Sigmoid colon (tissue), 7 donors: ENCODE measurements around the gene C14orf119. TPM values are rescaled to one million over a fixed set of nuclear protein-coding genes. Genes with fewer than 3 reads are reported as not detected.

Experiments used
- DNase-seq: peaks from one replicate; pipeline ENCODE4 v3.0.0-alpha.2; 2019
- H3K27ac ChIP-seq, 4 donors: fragments of 200-600 bp; sonication (generic); one replicate each; pipeline ENCODE4 v1.5.1; 2016 to 2019; ENCODE audit warnings: mild to moderate bottlenecking in 1 of 4
- H3K27me3 ChIP-seq, 3 donors: fragments of 200-600 bp; sonication (generic); one replicate each; pipeline ENCODE4 v1.5.1; 2019; ENCODE audit warnings: mild to moderate bottlenecking in 1 of 3
- H3K36me3 ChIP-seq, 4 donors: fragments of 200-600 bp; sonication (generic); one replicate each; pipeline ENCODE4 v1.5.1; 2016 to 2019
- H3K4me1 ChIP-seq, 4 donors: fragments of 200-600 bp; sonication (generic); one replicate each; pipeline ENCODE4 v1.5.1; 2017 to 2019
- H3K4me3 ChIP-seq, 4 donors: fragments of 200-600 bp; sonication (generic); one replicate each; pipeline ENCODE4 v1.5.1; 2017 to 2019; ENCODE audit warnings: mild to moderate bottlenecking in 2 of 4, moderate library complexity in 1 of 4
- H3K9me3 ChIP-seq, 4 donors: fragments of 200-600 bp in 3 of 4; sonication (generic) in 3 of 4; one replicate each; pipeline versions ENCODE4 v1.5.1 to v1.6.1; 2013 to 2019
- EP300 ChIP-seq, 4 donors: sonication (generic); formaldehyde crosslinking; IDR thresholded peaks; one replicate each; pipeline ENCODE4 v1.6.1; 2017; ENCODE audit warnings: antibody characterized with exemption in 4 of 4
- POLR2A ChIP-seq, 2 donors: fragments of 450-650 bp; IDR thresholded peaks; one replicate each; pipeline ENCODE4 v1.6.1; 2016; ENCODE audit warnings: antibody characterized with exemption in 2 of 2, mild to moderate bottlenecking in 2 of 2, moderate library complexity in 2 of 2
- POLR2AphosphoS5 ChIP-seq, 4 donors: sonication (generic); formaldehyde crosslinking; IDR thresholded peaks; one replicate each; pipeline ENCODE4 v1.6.1; 2017; ENCODE audit warnings: antibody characterized with exemption in 4 of 4
- WGBS, 2 donors: extraction: QIAGEN DNeasy Blood & Tissue Kit; methylation state at CpG; one replicate each; pipeline ENCODE4 v1.1.7; 2013; 5-methylcytosine and 5-hydroxymethylcytosine counted together
- intact Hi-C: fragments of 100-400 bp; cut with DNase I; formaldehyde crosslinking; loops from one replicate; pipeline ENCODE4 v1.15.1; 2023
- polyA plus RNA-seq, 3 donors: library from polyadenylated mRNA; stranded (reverse); fragments of 200-250 nt; gene quantifications; one replicate each; pipeline ENCODE4 v1.2.3, GENCODE V29; 2013
- total RNA-seq, 4 donors: library from RNA; depleted of rRNA; stranded (reverse); fragments of >200 nt; gene quantifications; one replicate each; pipeline ENCODE4 v1.1.0, GENCODE V29; 2016
- TF ChIP-seq, protein P1 (sequence below), 4 experiments: fragments of 450-650 bp in 3 of 4; fragments of 200-600 bp in 1 of 4; IDR thresholded peaks; one replicate each; pipeline ENCODE4 v1.5.1; 2016 to 2019; ENCODE audit warnings: antibody characterized with exemption in 4 of 4, mild to moderate bottlenecking in 3 of 4, moderate library complexity in 2 of 4
- donor health status: healthy with polysubstance abuse.
- donor health status: Bipolar disorder and iron deficiency.
- donor health status: healthy.

The C14orf119 gene
- total and polyA plus RNA-seq, 7 donors, result 22.4 to 94.3 (median 38.9) TPM

- no peak overlapping the region for H3K27ac ChIP-seq
- no peaks in the 10 kb centered on the region for H3K9me3 ChIP-seq
- H3K36me3 ChIP-seq, result no peaks in the 10 kb centered on the region
- no peaks in the 10 kb centered on the region for H3K27me3 ChIP-seq
- no peak overlapping the region for H3K4me3 ChIP-seq
- peaks cover 0 to 13% (median 11%) of the 10 kb centered on the region in 4 donors for H3K4me1 ChIP-seq
- DNase-seq, result no peak
- 82 to 89% methylated on average over 5 of the region's 5 CpGs for WGBS, 2 donors
- TF ChIP-seq POLR2A (IDR thresholded peaks at IDR 0.05) (no peak), POLR2AphosphoS5 (IDR thresholded peaks at IDR 0.05) (no peak), EP300 (IDR thresholded peaks at IDR 0.05) (no peak)
- TF ChIP-seq, protein P1, sequence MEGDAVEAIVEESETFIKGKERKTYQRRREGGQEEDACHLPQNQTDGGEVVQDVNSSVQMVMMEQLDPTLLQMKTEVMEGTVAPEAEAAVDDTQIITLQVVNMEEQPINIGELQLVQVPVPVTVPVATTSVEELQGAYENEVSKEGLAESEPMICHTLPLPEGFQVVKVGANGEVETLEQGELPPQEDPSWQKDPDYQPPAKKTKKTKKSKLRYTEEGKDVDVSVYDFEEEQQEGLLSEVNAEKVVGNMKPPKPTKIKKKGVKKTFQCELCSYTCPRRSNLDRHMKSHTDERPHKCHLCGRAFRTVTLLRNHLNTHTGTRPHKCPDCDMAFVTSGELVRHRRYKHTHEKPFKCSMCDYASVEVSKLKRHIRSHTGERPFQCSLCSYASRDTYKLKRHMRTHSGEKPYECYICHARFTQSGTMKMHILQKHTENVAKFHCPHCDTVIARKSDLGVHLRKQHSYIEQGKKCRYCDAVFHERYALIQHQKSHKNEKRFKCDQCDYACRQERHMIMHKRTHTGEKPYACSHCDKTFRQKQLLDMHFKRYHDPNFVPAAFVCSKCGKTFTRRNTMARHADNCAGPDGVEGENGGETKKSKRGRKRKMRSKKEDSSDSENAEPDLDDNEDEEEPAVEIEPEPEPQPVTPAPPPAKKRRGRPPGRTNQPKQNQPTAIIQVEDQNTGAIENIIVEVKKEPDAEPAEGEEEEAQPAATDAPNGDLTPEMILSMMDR (IDR thresholded peaks at IDR 0.05), result no peak
- intact Hi-C loops, result no loop called here
Measured at GRCh38 chr14:23051141-23052057, 43.9 kb upstream of the C14orf119 start.

- no peaks in the 10 kb centered on the region for H3K27me3 ChIP-seq
- DNase-seq, result no peak
- no peaks in the 10 kb centered on the region for H3K9me3 ChIP-seq
- H3K4me3 ChIP-seq, result no peak overlapping the region
- H3K36me3 ChIP-seq, result no peaks in the 10 kb centered on the region
- H3K27ac ChIP-seq, result no peak overlapping the region
- intact Hi-C loops, result no loop called here
- TF ChIP-seq POLR2A (IDR thresholded peaks at IDR 0.05) (no peak), POLR2AphosphoS5 (IDR thresholded peaks at IDR 0.05) (no peak), EP300 (IDR thresholded peaks at IDR 0.05) (no peak)
- TF ChIP-seq, protein P1 (IDR thresholded peaks at IDR 0.05), result no peak
- H3K4me1 ChIP-seq, result peaks cover 0 to 21% (median 19%) of the 10 kb centered on the region in 4 donors
- 82 to 84% methylated on average over 14 of the region's 14 CpGs for WGBS, 2 donors
Measured at GRCh38 chr14:23052182-23052623, 43.1 kb upstream of the C14orf119 start.

DNA sequence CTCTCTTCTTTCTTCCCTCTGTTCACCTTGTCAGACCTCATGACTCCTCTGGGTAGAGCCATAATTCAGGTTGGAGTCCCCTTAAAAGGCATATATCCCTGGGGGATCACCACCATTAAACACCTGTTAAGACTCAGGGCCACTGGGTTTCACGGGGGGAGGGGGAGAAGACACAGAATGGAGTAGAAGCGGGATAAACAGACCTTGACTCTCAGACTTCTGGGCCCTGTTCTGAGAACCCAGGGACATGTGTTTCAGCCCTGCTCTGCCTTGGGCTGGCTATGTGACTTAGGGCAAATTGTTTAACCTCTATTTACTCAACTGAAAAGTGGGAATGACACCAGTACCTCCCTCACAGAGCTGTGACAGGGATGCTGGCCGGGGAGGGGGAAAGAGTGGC, 42.6 kb upstream of the C14orf119 start:
- intact Hi-C loops, result no loop called here
- 84 to 90% methylated on average over 3 of the region's 3 CpGs for WGBS, 2 donors
- no peak for DNase-seq

GRCh38 chr14:23053426-23053825, 41.9 kb upstream of the C14orf119 start:
- no peak for TF ChIP-seq EP300 (IDR thresholded peaks at IDR 0.05)
- TF ChIP-seq POLR2A (IDR thresholded peaks at IDR 0.05), result no peak
- TF ChIP-seq, protein P1 (IDR thresholded peaks at IDR 0.05), result no peak
- TF ChIP-seq POLR2AphosphoS5 (IDR thresholded peaks at IDR 0.05), result no peak
- no peak for DNase-seq
- no peak overlapping the region for H3K27ac ChIP-seq
- H3K27me3 ChIP-seq, result no peaks in the 10 kb centered on the region
- WGBS, 2 donors, result 96 to 97% methylated on average over 10 of the region's 10 CpGs
- no peaks in the 10 kb centered on the region for H3K9me3 ChIP-seq
- intact Hi-C loops, result no loop called here
- peaks cover 0 to 27% (median 20%) of the 10 kb centered on the region in 4 donors for H3K4me1 ChIP-seq
- no peak overlapping the region for H3K4me3 ChIP-seq
- peaks cover 0 to 2% (median under 1%) of the 10 kb centered on the region in 4 donors for H3K36me3 ChIP-seq

More for the DNA sequence above, 42.6 kb upstream of the C14orf119 start:
- H3K4me3 ChIP-seq, result no peak overlapping the region
- H3K4me1 ChIP-seq, result peaks cover 0 to 24% (median 20%) of the 10 kb centered on the region in 4 donors
- H3K27me3 ChIP-seq, result no peaks in the 10 kb centered on the region
- H3K27ac ChIP-seq, result no peak overlapping the region
- TF ChIP-seq, protein P1 (IDR thresholded peaks at IDR 0.05), result no peak
- TF ChIP-seq POLR2A (IDR thresholded peaks at IDR 0.05) (no peak), EP300 (IDR thresholded peaks at IDR 0.05) (no peak), POLR2AphosphoS5 (IDR thresholded peaks at IDR 0.05) (no peak)
- no peaks in the 10 kb centered on the region for H3K9me3 ChIP-seq
- H3K36me3 ChIP-seq, result no peaks in the 10 kb centered on the region
